Sigmoid colon (tissue), 3 donors: ENCODE measurements around the gene PPP1R3G.

Source experiments
- POLR2A ChIP-seq, 2 donors: fragments of 450-650 bp; IDR thresholded peaks; one replicate each; pipeline ENCODE4 v1.6.1; 2016; ENCODE audit warnings: antibody characterized with exemption in 2 of 2, mild to moderate bottlenecking in 2 of 2, moderate library complexity in 2 of 2
- TF ChIP-seq, protein P1 (sequence below), 4 experiments: fragments of 450-650 bp in 3 of 4; fragments of 200-600 bp in 1 of 4; IDR thresholded peaks; one replicate each; pipeline ENCODE4 v1.5.1; 2016 to 2019; ENCODE audit warnings: antibody characterized with exemption in 4 of 4, mild to moderate bottlenecking in 3 of 4, moderate library complexity in 2 of 4

DNA sequence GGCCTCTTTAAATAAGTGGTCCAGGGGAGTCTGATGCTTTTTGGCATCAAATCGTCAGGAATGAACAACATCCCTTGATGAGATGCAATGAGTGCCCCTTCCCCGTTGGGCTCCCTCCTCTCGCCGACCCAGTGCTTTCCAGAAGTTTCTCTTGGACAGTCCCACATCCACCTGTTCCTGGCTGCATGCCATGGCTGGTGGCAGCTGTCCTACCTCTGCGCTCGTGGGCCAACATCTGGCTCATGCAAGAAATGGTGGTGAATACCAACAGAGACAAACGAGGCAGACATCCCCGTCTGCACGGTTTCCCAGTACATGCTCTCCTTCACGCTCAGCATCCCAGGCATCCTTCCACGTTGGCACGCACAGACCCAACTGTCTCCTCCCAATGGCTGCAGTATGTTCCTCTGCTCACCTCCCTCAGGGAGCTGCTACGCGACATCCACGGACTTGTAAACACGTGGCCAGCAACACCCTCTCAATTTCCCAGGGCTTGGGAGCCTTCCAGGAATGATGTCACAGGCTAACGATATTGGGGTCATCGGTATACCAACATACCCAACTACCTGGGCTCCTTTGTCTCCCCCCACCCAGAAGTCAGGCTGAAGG is 37.5 kb downstream of the PPP1R3G start:
- TF ChIP-seq, protein P1, sequence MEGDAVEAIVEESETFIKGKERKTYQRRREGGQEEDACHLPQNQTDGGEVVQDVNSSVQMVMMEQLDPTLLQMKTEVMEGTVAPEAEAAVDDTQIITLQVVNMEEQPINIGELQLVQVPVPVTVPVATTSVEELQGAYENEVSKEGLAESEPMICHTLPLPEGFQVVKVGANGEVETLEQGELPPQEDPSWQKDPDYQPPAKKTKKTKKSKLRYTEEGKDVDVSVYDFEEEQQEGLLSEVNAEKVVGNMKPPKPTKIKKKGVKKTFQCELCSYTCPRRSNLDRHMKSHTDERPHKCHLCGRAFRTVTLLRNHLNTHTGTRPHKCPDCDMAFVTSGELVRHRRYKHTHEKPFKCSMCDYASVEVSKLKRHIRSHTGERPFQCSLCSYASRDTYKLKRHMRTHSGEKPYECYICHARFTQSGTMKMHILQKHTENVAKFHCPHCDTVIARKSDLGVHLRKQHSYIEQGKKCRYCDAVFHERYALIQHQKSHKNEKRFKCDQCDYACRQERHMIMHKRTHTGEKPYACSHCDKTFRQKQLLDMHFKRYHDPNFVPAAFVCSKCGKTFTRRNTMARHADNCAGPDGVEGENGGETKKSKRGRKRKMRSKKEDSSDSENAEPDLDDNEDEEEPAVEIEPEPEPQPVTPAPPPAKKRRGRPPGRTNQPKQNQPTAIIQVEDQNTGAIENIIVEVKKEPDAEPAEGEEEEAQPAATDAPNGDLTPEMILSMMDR (IDR thresholded peaks at IDR 0.05): no peak
- no peak for TF ChIP-seq POLR2A (IDR thresholded peaks at IDR 0.05)
